H1 (cell line): ENCODE results near the gene PEX14. TPM values are rescaled to one million over a fixed set of nuclear protein-coding genes. Genes with fewer than 3 reads are reported as not detected.

ENCODE experiments used
- RXRA ChIP-seq: IDR thresholded peaks from 2 replicates; pipeline ENCODE4 v1.6.1; 2011; ENCODE audit warnings: low read depth, mild to moderate bottlenecking, low read length, moderate library complexity; ENCODE audit not compliant: insufficient read depth
- polyA plus RNA-seq, 7 experiments: library from polyadenylated mRNA; depleted of rRNA in 3 of 7; stranded (reverse) in 5 of 7; unstranded in 2 of 7; fragments of >200 nt in 5 of 7; fragments of 200-250 nt in 2 of 7; gene quantifications; 1 replicate in 5 of 7; 2 replicates in 1 of 7; 4 replicates in 1 of 7; pipeline versions ENCODE4 v1.2.1 to v1.2.3, GENCODE V29; 2011 to 2013; ENCODE audit warnings: missing spikeins in 2 of 7, mixed read lengths in 2 of 7
- total RNA-seq: library from RNA; stranded (reverse); fragmentation: NEBNext Ultra II Directional; extraction: Animal tissue kit (Norgen Biotek cat#: 25700); gene quantifications from 2 replicates; pipeline ENCODE4 v1.2.1, GENCODE V29; 2021

Gene PEX14
- total and polyA plus RNA-seq, 2 of the 8 experiments (the other 6 are each of a cell fraction or from before 2014, with no cell fraction given), result 13.0 to 19.8 TPM

DNA sequence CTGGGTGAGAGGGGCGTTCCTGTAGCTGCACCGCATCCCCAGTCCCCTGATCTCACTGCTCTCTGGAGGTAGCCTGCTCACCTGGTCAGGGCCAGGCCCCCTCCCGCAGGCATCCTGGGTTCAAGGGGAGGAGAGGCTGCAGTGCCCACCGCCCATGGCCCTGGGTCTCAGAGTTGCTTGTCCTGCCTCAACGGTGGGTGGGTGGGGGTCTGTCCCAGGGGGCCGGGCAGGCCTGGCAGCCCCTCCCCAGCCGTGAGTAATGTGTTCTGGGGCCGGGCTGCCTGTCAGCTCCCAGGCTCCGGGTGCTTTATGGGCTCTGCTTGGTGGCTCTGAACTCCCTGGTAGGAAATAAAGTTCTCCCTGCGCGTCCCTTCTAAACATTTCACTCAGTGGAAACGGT, 194.8 kb downstream of the PEX14 start (continued):
- no peak for TF ChIP-seq RXRA
